ENCODE measurements around the gene ADAMTS7. TPM values are rescaled to one million over a fixed set of nuclear protein-coding genes. Genes with fewer than 3 reads are reported as not detected.

ADAMTS7 gene
- total and polyA plus RNA-seq, 2 of the 8 experiments (the other 6 are each of a cell fraction or from before 2014, with no cell fraction given), result 27.9 to 45.2 TPM

DNA sequence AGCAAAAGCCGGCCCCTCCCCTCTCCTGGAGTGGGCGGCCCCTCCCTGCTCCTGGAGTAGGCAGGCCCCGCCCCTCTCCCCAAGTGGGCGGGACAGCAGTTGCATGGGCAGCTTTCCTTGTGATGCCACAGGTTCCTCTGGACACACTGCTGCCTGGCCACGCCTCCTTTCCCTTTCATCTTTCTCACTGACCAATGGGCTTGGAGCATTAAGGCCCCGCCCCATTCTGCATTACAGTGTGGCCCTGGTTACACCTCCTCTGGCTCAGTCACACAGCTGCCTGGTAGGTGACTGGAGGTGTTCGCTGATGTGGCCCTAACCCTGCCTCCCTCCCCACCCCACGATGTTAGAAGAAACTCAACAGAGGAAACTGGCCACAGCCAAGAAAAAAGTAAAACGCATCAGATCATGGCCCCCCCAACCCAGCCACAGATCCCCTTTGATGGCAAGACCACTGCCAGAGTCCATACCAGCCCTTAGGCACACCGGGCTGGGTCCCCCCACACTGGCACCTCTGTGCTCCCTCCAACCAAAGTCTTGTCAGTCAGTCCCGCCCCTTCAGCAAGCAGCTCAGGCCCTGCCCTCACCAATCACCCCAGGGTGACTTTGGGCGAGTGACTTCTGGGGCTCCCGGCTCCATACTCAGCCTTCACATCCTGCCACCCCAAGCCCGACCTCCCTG, 84.3 kb downstream of the ADAMTS7 start (continued):
- TF ChIP-seq PHF8 (conservative IDR thresholded peaks at IDR 0.05; ENCODE audit: low read depth, low read length) (no peak), TAF1 (IDR thresholded peaks at IDR 0.05; ENCODE audit: low read depth, low read length) (peak; percentile 74), RXRA (IDR thresholded peaks at IDR 0.05; ENCODE audit: insufficient read depth, low read depth, low read length) (no peak), POLR2AphosphoS5 (IDR thresholded peaks at IDR 0.05; ENCODE audit: low read depth, low read length) (peak; percentile 60; the same call in 1 of the 2 replicates), SP1 (IDR thresholded peaks at IDR 0.05; ENCODE audit: low read depth, low read length) (peak; percentile 62; the same call in 1 of the 2 replicates), EP300 (IDR thresholded peaks at IDR 0.05; ENCODE audit: borderline replicate concordance in 1 of 2, low read depth in 2 of 2, low read length in 2 of 2) (no peak), SUZ12 (IDR thresholded peaks at IDR 0.05; ENCODE audit: low read length) (no peak), RAD21 (IDR thresholded peaks at IDR 0.05 in 1 of 2, conservative IDR thresholded peaks at IDR 0.05 in 1 of 2; ENCODE audit: low read depth in 2 of 2, low read length in 2 of 2) (no peak), TEAD4 (IDR thresholded peaks at IDR 0.05; ENCODE audit: low read depth, low read length) (no peak), HDAC2 (IDR thresholded peaks at IDR 0.05; ENCODE audit: borderline replicate concordance in 1 of 2, low read depth in 2 of 2, low read length in 2 of 2) (no peak), CTBP2 (IDR thresholded peaks at IDR 0.05; ENCODE audit: borderline replicate concordance, insufficient read depth, insufficient read length, low read length) (no peak), POLR2A (IDR thresholded peaks at IDR 0.05; ENCODE audit: control extremely low read depth in 1 of 2, low read depth in 2 of 2, low read length in 2 of 2) (peak in 1 of 2 experiments; percentile 44; a peak in 1 of 3 replicates), SIX5 (IDR thresholded peaks at IDR 0.05; ENCODE audit: low read depth, low read length) (no peak), RNF2 (IDR thresholded peaks at IDR 0.05; ENCODE audit: borderline replicate concordance, low read depth, low read length, missing control alignments, poor library complexity, severe bottlenecking) (no peak)

All from H1 (cell line).